Stimulated activated CD4-positive, alpha-beta T cell treated with anti-CD3 and anti-CD28 coated beads, Interleukin-4, amount 100 ng/mL, for 4 hours (primary cell): Measurements from ENCODE around the gene TAGAP.
A peak's percentile ranks its signal among the peaks of the same experiment; 100 is the strongest.
"Not testable (repeated sequence)": the region's sequence is repeated elsewhere in the genome, so short reads cannot be mapped to it uniquely, and the experiment has no call there.

Experiments used
- DNase-seq, 2 experiments: peaks; one replicate each; pipeline ENCODE4 v3.0.0-alpha.2; 2020

Gene TAGAP

GRCh38 chr6:159005436-159005835 is 39.4 kb downstream of the TAGAP start:
- no peak for DNase-seq

- no peak for DNase-seq
These were observed 40.2 kb downstream of the TAGAP start for GRCh38 chr6:159004592-159004991.

GRCh38 chr6:159002432-159003155 is 42.2 kb downstream of the TAGAP start:
- no peak for DNase-seq

GRCh38 chr6:158999666-159000403 is 45.0 kb downstream of the TAGAP start, which contains the start of gene RSPH3:
Gene RSPH3 (minus strand): TSS chr6:159000202. CDS start chr6:158999550, 652 bp downstream.
- DNase-seq: peak; percentile 91 to 92

- DNase-seq: no peak
These were observed 45.6 kb downstream of the TAGAP start for GRCh38 chr6:158999154-158999665.

GRCh38 chr6:158996856-158997255 is 47.9 kb downstream of the TAGAP start:
- no peak for DNase-seq

- DNase-seq: no peak
These were observed 51.2 kb downstream of the TAGAP start for GRCh38 chr6:158993639-158994038.

GRCh38 chr6:158991017-158991723 is 53.6 kb downstream of the TAGAP start:
- no peak for DNase-seq

- DNase-seq: not testable (repeated sequence)
These were observed 55.1 kb downstream of the TAGAP start for GRCh38 chr6:158989711-158990110.

GRCh38 chr6:158988477-158988876 is 56.3 kb downstream of the TAGAP start:
- no peak for DNase-seq

GRCh38 chr6:158987657-158988056 is 57.1 kb downstream of the TAGAP start:
- no peak for DNase-seq
